Transverse colon (tissue), 4 donors: Measurements from ENCODE around the gene CEACAM1. TPM values are rescaled to one million over a fixed set of nuclear protein-coding genes. Genes with fewer than 3 reads are reported as not detected.
"Not testable (repeated sequence)": the region's sequence is repeated elsewhere in the genome, so short reads cannot be mapped to it uniquely, and the experiment has no call there.

ENCODE experiments used
- DNase-seq: peaks from one replicate; pipeline ENCODE4 v3.0.0-alpha.2; 2019
- H3K27ac ChIP-seq, 4 donors: fragments of 200-600 bp; sonication (generic); 2 replicates each; pipeline ENCODE4 v1.5.1; 2016 to 2018; ENCODE audit warnings: inconsistent platforms in 4 of 4
- H3K27me3 ChIP-seq: fragments of 200-600 bp; sonication (generic); 2 replicates; pipeline ENCODE4 v1.5.1; 2017; ENCODE audit warnings: inconsistent platforms
- H3K36me3 ChIP-seq, 4 donors: fragments of 200-600 bp; sonication (generic); 2 replicates each; pipeline ENCODE4 v1.5.1; 2017 to 2019; ENCODE audit warnings: inconsistent platforms in 4 of 4
- H3K4me1 ChIP-seq, 4 donors: fragments of 200-600 bp; sonication (generic); 2 replicates each; pipeline ENCODE4 v1.5.1; 2017 to 2020; ENCODE audit warnings: inconsistent platforms in 4 of 4
- H3K4me3 ChIP-seq, 4 donors: fragments of 200-600 bp; sonication (generic); 1 replicate in 1 of 4; 2 replicates in 3 of 4; pipeline versions ENCODE4 v1.5.1 to v1.6.1; 2017 to 2019; ENCODE audit warnings: inconsistent platforms in 4 of 4
- H3K9me3 ChIP-seq, 2 donors: fragments of 200-600 bp; sonication (generic); 2 replicates each; pipeline ENCODE4 v1.5.1; 2017 to 2019; ENCODE audit warnings: inconsistent platforms in 2 of 2
- CTCF ChIP-seq, 5 experiments: fragments of 200-600 bp in 3 of 5; fragments of 450-650 bp in 2 of 5; sonication (generic) in 3 of 5; IDR thresholded peaks; 1 replicate in 2 of 5; 2 replicates in 3 of 5; pipeline ENCODE4 v1.5.1; 2016 to 2017; ENCODE audit warnings: antibody characterized with exemption in 5 of 5, inconsistent platforms in 3 of 5, mild to moderate bottlenecking in 2 of 5, moderate library complexity in 1 of 5
- EP300 ChIP-seq: sonication (generic); formaldehyde crosslinking; IDR thresholded peaks from one replicate; pipeline ENCODE4 v1.6.1; 2017; ENCODE audit warnings: antibody characterized with exemption, low read depth
- POLR2A ChIP-seq: fragments of 450-650 bp; IDR thresholded peaks from one replicate; pipeline ENCODE4 v1.6.1; 2016; ENCODE audit warnings: antibody characterized with exemption, mild to moderate bottlenecking, moderate library complexity
- POLR2AphosphoS5 ChIP-seq, 3 donors: sonication (generic); formaldehyde crosslinking; IDR thresholded peaks; one replicate each; pipeline ENCODE4 v1.6.1; 2016; ENCODE audit warnings: antibody characterized with exemption in 3 of 3
- WGBS, 2 donors: methylation state at CpG; one replicate each; pipeline ENCODE4 v1.1.5; 2018; ENCODE audit warnings: low coverage in 1 of 2; 5-methylcytosine and 5-hydroxymethylcytosine counted together
- in situ Hi-C, 4 donors: fragments of 200-750 bp; cut with MboI; loops; one replicate each; pipeline versions ENCODE4 v1.15.0 to v1.15.1; 2017; ENCODE audit warnings: low sequenced_read_pairs in 3 of 4, low pct_ligation_motif_present in 1 of 4, low pct_unique_long_range_greater_than_20kb in 1 of 4
- intact Hi-C: fragments of 100-400 bp; cut with DNase I; formaldehyde crosslinking; loops from one replicate; pipeline ENCODE4 v1.15.1; 2023; ENCODE audit warnings: low total_unique reads
- total RNA-seq, 4 donors: library from RNA; depleted of rRNA; stranded (reverse); fragments of >200 nt; gene quantifications; one replicate each; pipeline ENCODE4 v1.1.0, GENCODE V29; 2016

CEACAM1 gene
- total RNA-seq, 4 donors from 2014 or later = 38.6 to 835 (median 564) TPM

- TF ChIP-seq POLR2AphosphoS5 (IDR thresholded peaks at IDR 0.05) (no peak), POLR2A (no peak), EP300 (no peak), CTCF (IDR thresholded peaks at IDR 0.05) (no peak)
- H3K27ac ChIP-seq = no peak overlapping the region
- no peaks in the 10 kb centered on the region for H3K27me3 ChIP-seq
- intact Hi-C loops (no loop called here), in situ Hi-C loops (no loop called here)
- no peaks in the 10 kb centered on the region for H3K4me1 ChIP-seq
- H3K4me3 ChIP-seq = no peak overlapping the region
- H3K9me3 ChIP-seq = no peaks in the 10 kb centered on the region
- DNase-seq = no peak
- peaks cover 0 to 4% (median 0%) of the 10 kb centered on the region in 4 donors for H3K36me3 ChIP-seq
These were observed 19.3 kb downstream of the CEACAM1 start for GRCh38 chr19:42508892-42509444.

GRCh38 chr19:42505066-42505465, 23.2 kb downstream of the CEACAM1 start:
- no peak overlapping the region for H3K4me3 ChIP-seq
- TF ChIP-seq POLR2A (peak; percentile 21), POLR2AphosphoS5 (IDR thresholded peaks at IDR 0.05) (no peak)
- peaks cover 0 to 3% (median 0%) of the 10 kb centered on the region in 4 donors for H3K36me3 ChIP-seq
- H3K27ac ChIP-seq = no peak overlapping the region
- no peak for DNase-seq
- no peaks in the 10 kb centered on the region for H3K9me3 ChIP-seq
- in situ Hi-C loops = no loop called here
- H3K4me1 ChIP-seq = no peaks in the 10 kb centered on the region
- H3K27me3 ChIP-seq = no peaks in the 10 kb centered on the region
- 88 to 90% methylated on average over 1 of the region's 1 CpG for WGBS, 2 donors
- intact Hi-C loops = no loop called here

GRCh38 chr19:42501733-42502132, 26.5 kb downstream of the CEACAM1 start:
- DNase-seq = no peak
- no peaks in the 10 kb centered on the region for H3K9me3 ChIP-seq
- peaks cover 11 to 29% (median 22%) of the 10 kb centered on the region in 4 donors for H3K4me1 ChIP-seq
- TF ChIP-seq CTCF (IDR thresholded peaks at IDR 0.05) = no peak
- TF ChIP-seq POLR2A = no peak
- TF ChIP-seq EP300 = no peak
- no peak for TF ChIP-seq POLR2AphosphoS5 (IDR thresholded peaks at IDR 0.05)
- H3K27me3 ChIP-seq = no peaks in the 10 kb centered on the region
- 43 to 71% methylated on average over 1 of the region's 1 CpG for WGBS, 2 donors
- H3K36me3 ChIP-seq = no peaks in the 10 kb centered on the region
- intact Hi-C loops = no loop called here
- H3K27ac ChIP-seq = no peak overlapping the region
- no peak overlapping the region for H3K4me3 ChIP-seq
- in situ Hi-C loops = no loop called here

- H3K36me3 ChIP-seq, H3K27ac ChIP-seq, DNase-seq, H3K4me3 ChIP-seq, in situ Hi-C loops, H3K9me3 ChIP-seq, H3K27me3 ChIP-seq, intact Hi-C loops: not testable (repeated sequence)
- H3K4me1 ChIP-seq = peaks cover 11 to 34% (median 24%) of the 10 kb centered on the region in 4 donors
- WGBS, 2 donors = 94% methylated on average over 3 of the region's 3 CpGs; no CpG with 5 or more reads in 1 of the 2 donors
These were observed 27.0 kb downstream of the CEACAM1 start for GRCh38 chr19:42501243-42501642.

- Histone ChIP-seq H3K36me3 (no peaks in the 10 kb centered on the region), H3K9me3 (no peaks in the 10 kb centered on the region), H3K27me3 (no peaks in the 10 kb centered on the region), H3K27ac (peak overlapping the region; percentile 70 to 80 (median 72)), H3K4me1 (peaks cover 11 to 40% (median 25%) of the 10 kb centered on the region in 4 donors), H3K4me3 (no peak overlapping the region)
- no peak for DNase-seq
- no peak for TF ChIP-seq CTCF (IDR thresholded peaks at IDR 0.05)
- 37 to 40% methylated on average over 3 of the region's 3 CpGs for WGBS, 2 donors
- in situ Hi-C loops = no loop called here
- intact Hi-C loops = no loop called here
These were observed 30.0 kb downstream of the CEACAM1 start for GRCh38 chr19:42498169-42498757.
